ENCODE measurements around the gene RPL3. TPM values are rescaled to one million over a fixed set of nuclear protein-coding genes. Genes with fewer than 3 reads are reported as not detected.

RPL3 gene
- total RNA-seq, 1 experiment from 2014 or later, result 1,117 TPM

GRCh38 chr22:39363751-39364515 lies 44.5 kb upstream of the RPL3 start:
- H3K4me3 ChIP-seq (ENCODE audit: low read depth, low read length, poor library complexity, severe bottlenecking), result no peak overlapping the region
- POLR2A ChIA-PET (ENCODE audit: low non-redundant PET), result no interaction called here
- TF ChIP-seq EZH2 (IDR thresholded peaks at IDR 0.05; ENCODE audit: borderline replicate concordance, low read depth, low read length, poor library complexity, severe bottlenecking) (no peak), CTCF (conservative IDR thresholded peaks at IDR 0.05; ENCODE audit: low read depth, low read length) (no peak)
- no peaks in the 10 kb centered on the region for H3K27me3 ChIP-seq (replicated peaks; ENCODE audit: insufficient read depth, low read depth, low read length, poor library complexity)
- H3K27ac ChIP-seq (ENCODE audit: low read depth, low read length, poor library complexity, severe bottlenecking), result no peak overlapping the region
- intact Hi-C loops (cut with micrococcal nuclease; ENCODE audit: unreplicated experiment), result no loop called here
- no peaks in the 10 kb centered on the region for H3K9me3 ChIP-seq (ENCODE audit: low read depth, low read length, poor library complexity, severe bottlenecking)
- no peak for DNase-seq (ENCODE audit: low spot score)
- peaks cover 11% of the 10 kb centered on the region for H3K4me1 ChIP-seq (ENCODE audit: insufficient read depth, low read length, poor library complexity, severe bottlenecking)
- H3K36me3 ChIP-seq (ENCODE audit: insufficient read depth, low read length, poor library complexity, severe bottlenecking), result no peaks in the 10 kb centered on the region
- CTCF ChIA-PET, result no interaction called here
- no TSS peak for BruUV-seq (replicated peaks)

- DNase-seq (ENCODE audit: low spot score), result no peak
These were observed 43.5 kb upstream of the RPL3 start for GRCh38 chr22:39362932-39363331.

GRCh38 chr22:39362271-39362670 lies 42.8 kb upstream of the RPL3 start:
- Histone ChIP-seq H3K4me1 (ENCODE audit: insufficient read depth, low read length, poor library complexity, severe bottlenecking) (peaks cover 5% of the 10 kb centered on the region), H3K27ac (ENCODE audit: low read depth, low read length, poor library complexity, severe bottlenecking) (no peak overlapping the region), H3K27me3 (replicated peaks; ENCODE audit: insufficient read depth, low read depth, low read length, poor library complexity) (no peaks in the 10 kb centered on the region), H3K4me3 (ENCODE audit: low read depth, low read length, poor library complexity, severe bottlenecking) (no peak overlapping the region), H3K9me3 (ENCODE audit: low read depth, low read length, poor library complexity, severe bottlenecking) (no peaks in the 10 kb centered on the region), H3K36me3 (ENCODE audit: insufficient read depth, low read length, poor library complexity, severe bottlenecking) (no peaks in the 10 kb centered on the region)
- POLR2A ChIA-PET (ENCODE audit: low non-redundant PET), result interaction anchor here (0.6 kb wide), 1 partner anchor 162 kb away, joined by 3 read pairs; no protein-coding TSS in a partner anchor
- BruUV-seq (replicated peaks), result no TSS peak
- intact Hi-C loops (cut with micrococcal nuclease; ENCODE audit: unreplicated experiment), result no loop called here
- TF ChIP-seq CTCF (conservative IDR thresholded peaks at IDR 0.05; ENCODE audit: low read depth, low read length) (no peak), EZH2 (IDR thresholded peaks at IDR 0.05; ENCODE audit: borderline replicate concordance, low read depth, low read length, poor library complexity, severe bottlenecking) (no peak)
- no peak for DNase-seq (ENCODE audit: low spot score)
- CTCF ChIA-PET, result no interaction called here

More at GRCh38 chr22:39362932-39363331, 43.5 kb upstream of the RPL3 start:
- Histone ChIP-seq H3K4me1 (ENCODE audit: insufficient read depth, low read length, poor library complexity, severe bottlenecking) (peaks cover 5% of the 10 kb centered on the region), H3K36me3 (ENCODE audit: insufficient read depth, low read length, poor library complexity, severe bottlenecking) (no peaks in the 10 kb centered on the region), H3K27me3 (replicated peaks; ENCODE audit: insufficient read depth, low read depth, low read length, poor library complexity) (no peaks in the 10 kb centered on the region), H3K27ac (ENCODE audit: low read depth, low read length, poor library complexity, severe bottlenecking) (no peak overlapping the region), H3K9me3 (ENCODE audit: low read depth, low read length, poor library complexity, severe bottlenecking) (no peaks in the 10 kb centered on the region), H3K4me3 (ENCODE audit: low read depth, low read length, poor library complexity, severe bottlenecking) (no peak overlapping the region)
- intact Hi-C loops (cut with micrococcal nuclease; ENCODE audit: unreplicated experiment), result no loop called here
- ChIA-PET CTCF (no interaction called here), POLR2A (ENCODE audit: low non-redundant PET) (interaction anchor here (0.6 kb wide), 1 partner anchor 161 kb away, joined by 3 read pairs; no protein-coding TSS in a partner anchor)
- TF ChIP-seq EZH2 (IDR thresholded peaks at IDR 0.05; ENCODE audit: borderline replicate concordance, low read depth, low read length, poor library complexity, severe bottlenecking), result no peak
- TF ChIP-seq CTCF (conservative IDR thresholded peaks at IDR 0.05; ENCODE audit: low read depth, low read length), result no peak
- no TSS peak for BruUV-seq (replicated peaks)

Data from A673 (cell line).